Bone marrow (tissue), 2 donors: ENCODE measurements around the gene C20orf202.
"Not testable (repeated sequence)": the region's sequence is repeated elsewhere in the genome, so short reads cannot be mapped to it uniquely, and the experiment has no call there.

Experiments used
- DNase-seq, 2 donors: peaks; one replicate each; lab custom pipeline; 2025; lab: John Stamatoyannopoulos, UW

C20orf202 gene

DNA sequence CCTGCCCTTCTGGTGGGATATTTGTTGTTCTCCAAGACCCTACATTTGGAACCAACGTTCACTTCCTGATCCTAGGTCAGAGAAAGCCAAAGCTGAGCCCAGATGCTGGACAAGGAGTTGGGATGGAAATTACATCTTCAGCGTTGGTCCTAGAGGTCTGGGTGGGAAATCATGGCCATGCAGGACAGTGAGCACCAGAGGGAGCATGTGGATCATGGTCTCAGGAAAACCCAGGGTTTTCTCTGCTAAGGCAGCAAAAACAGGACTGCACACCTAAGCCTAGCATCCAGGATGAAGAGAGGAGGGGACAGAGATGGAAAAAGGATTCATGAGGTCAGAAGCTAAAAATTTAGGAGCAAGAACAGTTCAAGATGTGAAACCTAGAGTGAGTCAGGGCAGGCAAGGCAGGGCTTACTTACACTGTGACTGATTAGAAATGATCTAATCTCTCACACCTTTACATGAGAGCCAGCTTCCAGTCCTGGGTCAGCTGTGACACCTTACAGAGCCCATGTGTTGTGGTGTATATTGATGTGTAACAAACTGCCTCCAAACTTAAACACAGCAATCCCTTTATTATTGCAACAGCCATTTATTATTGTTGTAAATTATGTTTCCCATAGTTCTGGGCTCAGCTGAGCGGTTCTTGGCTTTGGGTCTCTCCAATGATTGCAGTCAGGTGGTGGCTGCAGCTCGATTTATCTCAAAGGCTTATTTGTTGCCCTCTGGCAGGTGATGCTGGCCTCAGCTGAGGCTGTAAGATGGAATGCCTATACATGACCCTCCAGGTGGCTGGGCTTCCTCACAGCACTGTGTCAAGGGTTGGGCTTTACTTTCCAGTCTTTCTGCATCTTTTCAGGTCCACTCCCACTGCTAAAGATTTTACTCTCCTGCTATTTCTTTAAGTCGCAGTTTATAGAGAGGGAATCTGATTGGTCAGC is 6.5 kb downstream of the C20orf202 start:
- DNase-seq = no peak

DNA sequence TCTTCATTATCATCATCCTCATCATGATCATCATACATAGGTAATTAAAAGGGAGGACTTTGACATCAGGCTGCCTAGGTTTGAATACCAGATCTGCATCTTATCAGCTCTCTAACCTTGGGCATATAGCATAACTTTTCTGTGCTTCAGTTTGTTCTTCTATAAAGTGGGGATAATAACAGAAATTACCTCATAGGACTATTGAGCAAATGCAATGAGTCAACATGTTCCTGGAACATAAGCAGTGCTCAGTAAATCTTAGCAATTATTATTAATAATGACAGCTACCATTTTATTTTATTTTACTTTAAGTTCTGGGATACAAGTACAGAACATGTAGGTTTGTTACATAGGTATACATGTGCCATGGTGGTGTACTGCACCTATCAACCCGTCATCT is 7.2 kb downstream of the C20orf202 start:
- no peak for DNase-seq

GRCh38 chr20:1212023-1212422 is 8.8 kb downstream of the C20orf202 start:
- DNase-seq = no peak

GRCh38 chr20:1212607-1213396 is 9.5 kb downstream of the C20orf202 start:
- peak; percentile 22 to 57 for DNase-seq

DNA sequence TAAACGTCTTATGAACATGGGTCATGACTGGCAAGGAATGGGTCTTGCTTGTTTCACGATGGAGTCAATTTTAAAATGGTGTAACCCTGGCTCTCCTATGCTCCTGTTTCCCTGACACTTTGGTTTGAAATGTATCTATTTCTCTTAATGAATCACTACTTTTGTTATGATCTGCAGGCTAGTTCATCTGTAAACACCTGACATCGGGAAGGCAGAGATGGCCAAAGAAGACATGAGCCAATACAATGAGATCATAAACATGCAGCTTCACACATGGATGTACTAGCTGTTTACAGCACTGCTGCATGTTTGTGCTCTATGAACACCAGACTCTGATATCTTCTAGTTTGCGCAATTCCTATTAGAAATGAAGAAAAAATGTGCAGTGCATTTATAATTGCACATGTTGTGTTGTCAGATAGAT is 11.6 kb downstream of the C20orf202 start:
- DNase-seq = no peak

DNA sequence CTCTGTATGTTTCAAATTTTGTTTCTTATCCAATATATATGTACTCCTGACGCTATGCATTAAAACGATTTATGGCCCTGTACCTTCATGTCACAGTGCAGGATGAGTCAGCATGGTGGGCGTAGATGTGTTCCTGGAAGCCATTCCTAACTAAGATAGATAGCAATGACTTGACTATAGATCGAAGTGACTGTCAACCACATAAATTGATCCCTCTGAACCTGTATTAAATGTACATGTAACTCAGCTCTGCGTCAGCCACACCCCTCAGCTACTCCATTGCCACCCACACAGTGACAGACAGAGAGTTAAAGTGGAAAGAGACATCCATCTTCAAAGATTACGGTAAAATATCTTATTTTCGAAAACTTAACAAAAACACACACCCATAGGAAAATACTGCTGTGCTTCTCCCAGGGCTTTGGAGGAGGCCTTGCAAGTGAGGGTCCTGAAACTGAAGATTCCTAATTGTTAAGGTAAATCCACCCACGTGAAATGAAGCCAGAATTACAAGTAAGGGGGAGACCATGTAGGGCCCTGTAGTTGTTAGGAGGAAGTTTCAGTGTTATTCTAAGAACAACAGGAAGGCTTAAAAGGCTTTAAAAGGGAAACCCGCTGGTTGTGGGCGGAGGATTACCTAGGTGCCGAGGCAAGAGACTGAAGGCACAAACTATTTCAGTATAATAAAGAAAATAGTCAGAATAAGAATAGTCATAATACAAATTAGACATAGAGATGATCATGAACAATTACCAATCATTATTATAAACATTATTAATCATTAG is 12.3 kb downstream of the C20orf202 start:
- DNase-seq = no peak

GRCh38 chr20:1216527-1217427 is 13.5 kb downstream of the C20orf202 start:
- not testable (repeated sequence) for DNase-seq

GRCh38 chr20:1222750-1223149 is 19.5 kb downstream of the C20orf202 start:
- DNase-seq = not testable (repeated sequence)

- DNase-seq = no peak
Observed at GRCh38 chr20:1224205-1224890, 21.1 kb downstream of the C20orf202 start.

DNA sequence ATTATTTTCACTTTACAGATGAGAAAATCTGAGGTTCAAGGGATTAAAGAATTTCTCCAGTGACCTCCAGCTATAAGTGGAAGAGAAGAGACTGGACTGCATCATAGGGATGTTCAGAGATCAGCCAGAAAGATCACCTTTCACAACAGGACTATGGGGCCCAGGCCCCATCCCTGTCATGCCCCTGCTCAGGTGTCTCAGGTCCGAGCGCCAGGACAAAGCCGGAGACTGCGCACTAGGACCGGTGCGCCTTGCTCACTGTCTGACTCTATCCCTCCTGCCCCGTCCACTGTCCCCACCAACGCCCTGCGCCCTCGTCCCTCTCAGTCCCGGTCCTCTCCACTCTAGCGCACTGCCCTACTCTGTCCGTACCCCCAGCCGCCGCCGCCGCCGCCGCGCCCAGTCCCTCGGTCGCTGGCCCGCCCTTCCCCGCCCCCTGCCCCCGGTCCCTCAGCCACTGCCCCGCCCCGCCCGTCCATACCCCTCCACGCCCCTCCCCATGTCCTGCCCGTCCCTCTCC is 22.1 kb downstream of the C20orf202 start:
- DNase-seq = no peak

DNA sequence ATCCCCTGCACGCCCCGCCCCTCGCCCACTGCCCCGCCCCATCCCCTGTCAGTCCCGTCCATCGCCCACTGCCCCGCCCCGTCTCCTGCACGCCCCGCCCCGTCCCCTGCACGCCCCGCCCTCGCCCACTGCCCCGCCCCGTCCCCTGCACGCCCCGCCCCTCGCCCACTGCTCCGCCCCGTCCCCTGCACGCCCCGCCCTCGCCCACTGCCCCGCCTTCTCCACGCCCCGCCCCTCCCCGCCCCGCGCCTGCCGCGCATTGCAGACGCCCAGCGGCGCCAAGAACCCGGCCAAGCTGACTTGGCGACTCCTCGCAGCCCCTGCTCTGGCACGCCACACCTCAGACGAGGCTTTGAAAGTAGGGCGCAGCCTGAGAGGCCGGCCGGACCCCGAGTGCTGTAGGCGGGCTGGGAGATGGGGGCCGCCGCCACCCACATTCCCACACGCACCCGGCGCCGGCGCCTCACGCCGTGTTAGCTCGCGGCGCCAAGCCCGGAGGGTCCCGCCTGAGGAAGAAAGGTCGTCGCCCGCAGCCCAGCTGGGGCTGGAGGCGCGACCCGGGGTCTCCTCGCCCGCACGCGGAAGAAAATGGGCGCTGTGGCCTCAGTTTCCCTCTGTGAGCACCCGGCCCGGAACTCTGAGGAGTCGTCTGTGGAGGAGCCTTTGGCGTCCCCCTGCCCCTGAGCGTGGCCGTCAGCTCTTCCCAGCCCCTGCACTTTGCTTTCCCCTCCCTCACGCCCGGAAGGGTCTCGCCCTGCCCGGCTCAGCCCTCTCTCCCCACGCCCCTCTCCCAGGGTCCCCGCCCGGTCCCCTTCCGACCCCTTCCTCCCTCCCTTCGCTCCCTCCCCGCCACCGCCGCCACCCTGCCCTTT is 22.8 kb downstream of the C20orf202 start, which contains the start of gene RAD21L1:
RAD21L1 (plus strand) TSS at position 262 of the 872 bp plus-strand sequence. CDS start 2,410 bp downstream, outside the sequence.
- peak in 1 of 2 donors; percentile 47 for DNase-seq

GRCh38 chr20:1229541-1229940 is 26.3 kb downstream of the C20orf202 start:
- no peak for DNase-seq

DNA sequence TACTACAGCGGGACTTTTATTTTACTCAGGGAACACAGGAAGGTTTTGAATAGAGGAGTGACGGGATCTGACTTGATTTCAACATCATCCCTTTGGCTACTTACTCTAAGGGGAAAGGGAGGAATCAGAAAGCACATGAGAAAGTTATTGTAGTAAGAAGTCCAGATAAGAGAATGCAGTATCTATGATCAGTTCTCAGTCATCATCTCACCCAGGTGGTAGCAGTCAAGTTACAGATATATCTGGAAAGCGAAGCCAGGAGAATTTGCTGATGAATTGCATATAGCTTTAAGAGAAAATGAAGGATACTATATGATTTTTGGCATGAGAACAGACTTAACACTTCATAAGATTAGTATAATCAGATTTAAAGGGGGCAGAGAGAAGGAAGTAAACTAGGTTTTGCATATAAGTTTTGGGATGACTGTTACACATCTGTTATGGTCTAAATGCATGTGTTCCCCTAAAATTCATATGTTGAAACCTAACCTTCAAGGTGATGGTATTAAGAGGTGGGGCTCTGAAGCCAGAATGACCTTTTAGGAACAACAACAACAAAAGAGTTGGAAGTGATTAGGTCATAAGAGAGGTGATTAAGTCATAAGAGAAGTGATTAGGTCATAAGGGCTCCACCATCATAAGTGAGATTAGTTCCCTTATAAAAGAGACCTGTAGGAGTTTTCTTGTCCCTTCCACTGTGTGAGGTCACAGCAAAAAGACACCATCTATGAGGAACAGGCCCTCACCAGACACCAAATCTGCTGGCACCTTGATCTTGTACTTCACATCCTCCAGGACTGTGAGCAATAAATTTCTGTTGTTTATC is 29.2 kb downstream of the C20orf202 start:
- no peak for DNase-seq

DNA sequence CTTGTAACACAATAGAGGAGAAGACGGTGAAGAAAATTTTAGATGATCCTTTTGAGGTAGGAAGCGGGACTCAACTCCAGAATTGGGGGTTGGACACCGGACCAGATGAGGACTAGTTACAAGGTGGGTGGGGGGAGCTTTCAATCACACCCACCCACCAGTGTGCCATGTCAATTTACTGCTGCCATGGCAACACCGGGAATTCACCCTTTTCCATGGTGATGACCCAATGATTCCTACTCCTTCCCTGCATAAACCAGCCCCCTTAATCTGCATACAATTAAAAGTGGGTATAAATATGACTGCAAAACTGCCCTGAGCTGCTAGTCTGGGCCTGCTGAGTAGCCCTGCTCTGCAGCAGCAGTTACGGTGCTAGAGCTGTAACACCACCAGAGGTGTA is 37.3 kb downstream of the C20orf202 start:
- DNase-seq = no peak

GRCh38 chr20:1241456-1241855 is 38.2 kb downstream of the C20orf202 start:
- DNase-seq = no peak

DNA sequence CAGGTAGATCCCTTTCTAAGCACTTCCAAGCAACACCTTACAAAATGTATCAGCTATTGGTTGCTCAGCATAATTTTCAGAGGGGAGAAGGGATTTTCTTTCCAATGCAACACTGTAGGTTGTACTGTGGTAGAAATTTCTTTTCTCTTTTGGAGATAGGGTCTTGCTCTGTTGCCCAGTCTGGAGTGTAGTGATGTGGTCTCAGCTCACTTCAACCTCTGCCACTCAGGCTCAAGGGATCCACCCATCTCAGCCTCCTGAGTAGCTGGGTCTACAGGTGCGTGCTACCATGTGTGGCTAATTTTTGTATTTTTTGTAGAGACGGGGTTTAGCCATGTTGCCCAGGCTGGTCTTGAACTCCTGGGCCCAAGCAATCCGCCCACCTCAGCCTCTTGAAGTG is 38.8 kb downstream of the C20orf202 start:
- no peak for DNase-seq

GRCh38 chr20:1242530-1242929 is 39.3 kb downstream of the C20orf202 start:
- no peak for DNase-seq

DNA sequence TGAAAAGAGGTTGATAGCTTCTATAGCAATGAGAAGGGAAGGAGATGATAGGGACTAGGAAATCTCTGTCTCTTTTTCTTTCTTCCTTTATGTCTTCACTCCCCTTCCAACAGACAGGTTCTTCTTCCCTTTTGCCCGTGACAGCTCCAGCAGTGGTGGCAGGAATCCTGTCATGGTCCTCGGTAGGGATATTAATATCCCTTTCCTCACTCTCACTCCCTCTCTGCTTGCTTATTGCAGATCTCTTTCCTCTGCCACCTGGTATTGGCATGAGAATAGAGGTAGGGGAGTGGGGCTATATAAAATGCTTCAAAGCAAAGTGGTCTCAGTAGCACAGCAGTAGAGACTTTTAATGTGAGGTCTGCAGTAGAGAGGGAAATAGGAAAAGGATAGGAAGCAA is 42.3 kb downstream of the C20orf202 start:
- DNase-seq = no peak
